Hematopoietic multipotent progenitor cell (in vitro differentiated cells): ENCODE data around the gene ADSS2. TPM values are rescaled to one million over a fixed set of nuclear protein-coding genes. Genes with fewer than 3 reads are reported as not detected.
A peak's percentile ranks its signal among the peaks of the same experiment; 100 is the strongest.
"Not testable (repeated sequence)": the region's sequence is repeated elsewhere in the genome, so short reads cannot be mapped to it uniquely, and the experiment has no call there.

Experiments used
- DNase-seq, 3 donors: peaks; one replicate each; pipeline ENCODE4 v3.0.0-alpha.2; 2011 to 2015; ENCODE audit warnings: low read depth in 2 of 3, low spot score in 2 of 3
- total RNA-seq: library from RNA; depleted of rRNA; stranded (reverse); fragments of >200 nt; gene quantifications from one replicate; pipeline ENCODE4 v1.2.3, GENCODE V29; 2012

ADSS2 gene
- total RNA-seq, 1 donor = 17.2 TPM

DNA sequence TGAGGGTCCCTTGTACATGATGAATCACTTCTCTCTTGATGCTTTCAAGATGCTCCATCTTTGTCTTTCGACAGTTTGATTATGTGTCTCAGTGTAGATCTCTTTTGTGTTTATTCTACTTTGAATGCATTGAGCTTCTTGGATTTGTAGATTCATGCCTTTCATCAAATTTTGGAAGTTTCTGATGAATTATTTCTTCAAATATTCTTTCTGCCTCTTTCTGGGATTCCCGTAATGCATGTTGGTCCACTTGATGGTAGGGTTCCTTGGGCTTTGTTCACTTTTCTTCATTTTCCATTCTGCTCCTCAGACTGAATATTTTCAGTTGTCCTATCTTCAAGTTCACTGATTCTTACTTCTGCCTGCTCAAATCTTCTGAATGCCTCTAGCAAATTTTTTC, 50.7 kb downstream of the ADSS2 start:
- peak in 1 of 3 donors; percentile 9 for DNase-seq

DNA sequence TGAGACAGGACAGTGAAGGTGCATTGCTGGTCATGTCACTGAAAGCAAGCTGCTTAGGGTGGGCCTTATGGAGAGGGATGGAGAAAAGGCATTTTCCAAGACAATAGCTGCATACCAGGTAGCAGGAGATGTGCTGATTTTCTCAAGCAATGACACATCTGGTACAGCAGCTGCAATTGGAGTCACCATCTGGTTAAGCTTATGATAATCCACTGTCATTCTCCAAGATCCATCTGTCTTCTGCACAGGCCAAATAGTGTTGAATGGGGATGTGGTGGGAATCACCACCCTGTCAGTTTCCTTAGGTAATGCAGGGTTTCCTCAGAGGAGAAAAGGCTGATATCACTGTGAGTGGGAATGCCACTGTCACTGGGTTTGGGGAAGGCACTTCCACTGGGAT, 54.6 kb downstream of the ADSS2 start:
- DNase-seq = no peak

GRCh38 chr1:244395965-244396364, 55.7 kb downstream of the ADSS2 start:
- no peak for DNase-seq

GRCh38 chr1:244394826-244395765, 56.6 kb downstream of the ADSS2 start:
- no peak for DNase-seq

- no peak for DNase-seq
Observed at GRCh38 chr1:244394346-244394745, 57.4 kb downstream of the ADSS2 start.

DNA sequence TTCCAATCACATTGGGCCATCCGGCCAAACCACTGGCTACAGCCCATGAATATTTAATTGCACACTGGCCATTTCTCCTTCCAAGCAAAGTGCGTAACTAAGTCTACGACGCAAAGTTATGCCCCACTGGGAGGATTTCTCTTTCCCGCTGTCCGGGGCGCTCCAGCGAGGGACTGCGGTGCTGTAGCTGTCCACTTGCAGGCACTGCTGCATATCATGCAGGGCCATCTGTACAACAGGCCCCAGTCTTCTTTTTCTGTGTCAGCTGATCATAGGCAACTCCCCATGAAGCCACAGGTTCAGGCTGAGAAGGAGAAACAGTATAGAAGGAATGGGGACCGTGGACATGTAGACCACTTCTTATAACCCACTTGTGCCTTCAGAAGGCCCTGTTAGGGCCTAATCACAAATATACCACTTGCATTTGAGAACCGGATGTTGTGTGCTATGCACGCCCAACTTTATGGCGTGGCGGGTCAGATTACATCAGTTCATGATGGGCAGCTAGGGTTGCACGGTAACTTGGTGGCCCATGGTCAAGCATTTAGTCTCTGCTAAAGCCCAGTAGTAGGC, 58.0 kb downstream of the ADSS2 start:
- no peak for DNase-seq

- DNase-seq = no peak
Observed at GRCh38 chr1:244391761-244392160, 59.9 kb downstream of the ADSS2 start.

GRCh38 chr1:244388961-244389360, 62.7 kb downstream of the ADSS2 start:
- DNase-seq = no peak

DNA sequence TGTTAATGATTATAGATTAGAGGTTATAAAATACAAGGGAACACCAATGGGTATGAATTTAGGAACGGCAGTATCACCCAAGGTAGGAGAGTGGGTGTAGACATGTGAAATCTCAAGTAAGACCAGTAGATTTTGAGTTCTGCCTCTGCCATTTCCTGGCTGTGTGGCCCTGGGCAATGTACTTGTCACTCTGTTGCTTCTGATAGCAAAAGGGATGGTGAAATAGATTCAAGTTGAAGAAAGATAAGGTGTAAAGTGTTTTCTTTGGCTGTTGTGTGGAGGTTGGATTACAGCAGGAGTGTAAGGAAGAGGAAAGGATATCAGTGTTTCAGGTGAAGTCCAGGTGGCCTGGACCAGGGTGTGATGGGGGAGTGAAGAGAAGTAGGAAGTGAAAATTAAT, 64.3 kb downstream of the ADSS2 start:
- no peak for DNase-seq

- no peak for DNase-seq
Observed at GRCh38 chr1:244386595-244386994, 65.1 kb downstream of the ADSS2 start.

DNA sequence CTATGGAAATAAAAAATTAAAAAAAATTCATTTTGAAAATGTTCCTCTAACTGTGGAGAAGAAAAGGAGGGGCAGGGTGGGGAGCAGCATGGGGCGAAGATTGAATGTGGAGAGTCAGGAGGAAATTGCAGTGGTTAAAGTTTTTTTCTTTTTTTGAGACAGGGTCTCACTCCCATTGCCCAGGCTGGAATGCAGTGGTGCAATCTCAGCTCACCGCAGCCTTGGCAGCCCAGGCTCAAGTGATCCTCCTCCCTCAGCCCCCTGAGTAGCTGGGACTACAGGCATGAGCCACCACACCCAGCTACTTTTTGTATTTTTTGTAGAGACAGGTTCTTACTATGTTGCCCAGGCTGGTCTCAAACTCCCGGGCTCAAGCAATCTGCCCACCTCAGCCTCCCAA, 67.6 kb downstream of the ADSS2 start:
- no peak for DNase-seq

DNA sequence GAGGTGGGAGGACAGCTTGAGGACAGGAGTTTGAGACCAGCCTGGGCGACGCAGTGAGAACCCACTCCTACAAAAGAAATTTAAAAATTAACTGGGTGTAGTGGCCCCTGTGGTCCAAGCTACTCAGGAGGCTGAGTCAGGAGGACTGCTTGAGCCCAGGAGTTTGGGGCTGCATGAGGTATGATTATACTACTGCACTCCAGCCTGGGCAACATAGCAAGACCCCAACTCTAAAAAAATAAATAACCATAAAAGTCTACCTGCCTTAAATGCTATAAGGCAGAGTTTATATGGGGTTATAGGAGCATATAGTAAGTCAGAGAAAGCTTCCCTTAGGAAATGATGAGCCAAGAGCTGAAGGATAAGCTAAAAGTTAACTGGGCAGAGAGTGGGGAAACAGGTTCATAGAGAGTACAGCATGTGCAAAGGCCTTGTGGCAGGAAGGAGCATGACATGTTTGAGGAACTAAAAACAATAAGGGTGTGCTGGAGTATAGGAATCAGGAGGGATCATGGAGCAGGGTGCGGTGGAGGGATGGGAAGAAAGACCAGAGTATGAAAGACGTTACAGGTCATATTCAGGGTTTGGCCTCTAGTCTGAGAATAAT, 68.3 kb downstream of the ADSS2 start:
- no peak for DNase-seq

DNA sequence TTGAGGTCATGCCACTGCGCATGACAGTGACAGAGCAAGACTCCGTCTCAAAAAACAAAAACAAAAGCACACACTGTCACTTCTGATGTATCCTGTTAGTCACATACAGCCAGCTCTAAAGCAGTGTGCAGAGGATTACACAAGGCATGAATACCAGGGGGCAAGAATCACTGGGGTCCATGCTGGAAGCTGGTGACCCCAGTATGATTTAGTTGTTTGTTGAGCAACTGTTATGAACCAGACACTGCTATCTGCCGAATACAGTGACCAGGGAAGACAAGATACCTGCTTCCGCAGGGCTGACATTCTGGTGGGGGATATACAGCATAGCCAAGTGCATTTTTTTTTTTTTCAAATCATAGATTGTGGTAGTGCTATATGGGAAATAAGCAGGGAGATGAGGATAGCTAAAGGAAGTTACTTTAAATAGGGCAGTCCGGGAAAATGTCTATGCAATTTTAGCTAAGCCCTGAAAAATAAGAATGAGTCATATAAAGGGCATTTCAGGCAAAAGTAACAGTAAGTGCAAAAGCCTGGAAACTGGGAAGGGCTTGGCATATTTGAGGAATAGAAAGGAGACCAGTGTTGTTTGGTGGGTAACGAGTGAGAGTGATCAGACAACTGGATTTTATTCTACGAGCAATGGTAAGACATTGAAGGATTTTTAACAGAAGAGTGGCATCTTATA, 69.7 kb downstream of the ADSS2 start:
- no peak for DNase-seq

GRCh38 chr1:244376126-244376525, 75.6 kb downstream of the ADSS2 start:
- DNase-seq = no peak

DNA sequence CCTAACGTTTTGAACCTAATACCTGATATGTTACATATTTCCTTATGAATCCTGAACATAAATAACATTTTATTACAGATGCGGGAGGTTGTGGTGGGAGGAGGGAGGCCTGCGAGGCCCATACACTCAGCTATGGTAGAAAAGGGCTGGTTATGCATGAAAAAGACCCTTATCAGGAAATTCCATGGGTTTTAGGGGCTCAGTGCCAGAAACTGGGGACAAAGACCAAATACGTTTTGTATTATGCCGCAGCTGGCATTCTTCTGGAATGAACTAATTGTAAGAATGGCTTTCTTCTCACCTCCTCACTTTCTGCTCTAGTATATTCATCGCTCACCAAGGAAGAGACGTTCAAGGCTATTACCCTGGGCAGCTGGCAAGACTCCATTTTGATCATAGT, 76.7 kb downstream of the ADSS2 start:
- no peak for DNase-seq

DNA sequence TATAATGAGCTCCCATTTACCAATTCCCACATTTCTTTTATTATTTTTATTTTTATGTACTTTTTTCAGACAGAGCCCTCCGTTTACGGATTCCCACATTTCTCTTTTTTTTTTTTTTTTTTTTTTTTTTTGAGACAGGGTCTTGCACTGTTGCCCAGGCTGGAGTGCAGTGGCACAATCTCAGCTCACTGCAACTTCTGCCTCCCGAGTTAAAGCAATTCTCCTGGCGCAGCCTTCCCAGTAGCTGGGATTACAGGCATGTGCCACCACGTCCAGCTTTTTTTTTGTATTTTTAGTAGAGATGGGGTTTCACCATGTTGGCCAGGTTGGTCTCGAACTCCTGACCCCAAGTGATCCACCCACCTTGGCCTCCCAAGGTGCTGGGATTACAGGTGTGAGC, 77.2 kb downstream of the ADSS2 start:
- not testable (repeated sequence) for DNase-seq

DNA sequence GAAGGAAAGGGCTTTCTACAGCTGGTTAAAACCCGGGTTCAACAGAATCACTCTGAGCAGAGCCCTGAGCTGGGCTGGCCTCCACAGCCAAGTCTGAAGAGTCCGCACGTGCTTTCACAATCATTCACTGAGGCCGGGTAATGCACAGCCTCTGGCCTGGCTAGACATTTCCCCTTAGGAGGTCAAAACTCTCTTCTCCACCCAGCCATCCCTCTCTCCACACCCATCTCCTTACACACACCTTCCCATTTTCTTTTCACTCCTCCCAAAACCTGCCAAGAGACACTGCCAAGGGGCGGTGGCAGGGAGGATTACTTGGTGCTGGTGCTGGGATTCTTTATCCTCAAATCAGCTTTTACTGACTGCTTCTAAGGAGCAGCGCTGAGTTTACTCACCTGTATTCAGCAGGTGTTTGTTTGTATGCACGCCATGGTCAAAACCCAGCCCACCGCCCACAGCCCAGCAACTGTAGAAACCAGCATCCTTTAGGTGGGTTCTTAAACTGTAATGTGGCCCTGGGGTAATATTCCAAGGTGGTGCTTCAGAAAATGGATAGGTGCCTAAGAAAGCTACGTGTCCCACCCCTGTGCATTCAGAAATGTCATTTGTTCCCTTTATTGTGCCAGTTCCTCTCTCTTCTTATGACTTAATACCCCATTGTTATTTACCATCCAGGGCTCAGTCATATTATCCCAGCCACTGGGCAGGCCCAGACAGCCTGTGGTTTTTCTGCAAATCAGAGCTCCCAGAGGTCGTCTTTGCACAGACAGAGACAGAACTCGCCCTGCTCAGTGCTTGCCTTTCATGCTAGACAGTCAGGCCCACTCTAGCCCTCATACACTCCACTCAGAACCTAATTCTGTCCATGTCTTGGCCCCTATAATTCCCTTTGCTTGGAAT, 80.2 kb downstream of the ADSS2 start:
- no peak for DNase-seq

GRCh38 chr1:244370060-244370637, 81.6 kb downstream of the ADSS2 start:
- peak in 1 of 3 donors; percentile 11 for DNase-seq

GRCh38 chr1:244369256-244370057, 82.3 kb downstream of the ADSS2 start:
- no peak for DNase-seq
